Naive thymus-derived CD4-positive, alpha-beta T cell (primary cell): ENCODE data around the gene DENND5A. TPM values are rescaled to one million over a fixed set of nuclear protein-coding genes. Genes with fewer than 3 reads are reported as not detected.

ENCODE experiments used
- ATAC-seq: fragments of 150-1000 bp; cut with Tn5 transposase; 2 replicates; pipeline ENCODE4 v1.10.0; 2021; ENCODE audit warnings: mild to moderate bottlenecking, moderate library complexity
- CTCF ChIA-PET: fragments of 350-600 bp; sonication (Branson Sonifier 250); formaldehyde crosslinking; loops from one replicate; lab custom pipeline; 2021; ENCODE audit warnings: antibody characterized with exemption; lab: Charles Lee
- POLR2A ChIA-PET: fragments of 350-600 bp; sonication (Branson Sonifier 250); formaldehyde crosslinking; loops from one replicate; lab custom pipeline; 2021; ENCODE audit warnings: antibody characterized with exemption, inconsistent platforms; lab: Charles Lee
- DNase-seq, 9 donors: peaks; one replicate each; pipeline versions ENCODE4 v3.0.0 to v3.0.0-alpha.2; 2020 to 2022; ENCODE audit warnings: mixed read lengths in 1 of 9
- H3K27ac ChIP-seq: one replicate; pipeline ENCODE4 v1.7.0; 2013; ENCODE audit warnings: mild to moderate bottlenecking, low read depth, low read length, moderate library complexity
- H3K27me3 ChIP-seq, 2 donors: one replicate each; pipeline ENCODE4 v1.7.0; 2013; ENCODE audit warnings: low read length in 2 of 2, mild to moderate bottlenecking in 2 of 2, moderate library complexity in 2 of 2; ENCODE audit not compliant: control insufficient read depth in 2 of 2, insufficient read depth in 2 of 2
- H3K36me3 ChIP-seq, 3 experiments: 1 replicate in 2 of 3; 2 replicates in 1 of 3; pipeline ENCODE4 v1.7.0; 2013; ENCODE audit warnings: low read length in 3 of 3, mild to moderate bottlenecking in 3 of 3, moderate library complexity in 1 of 3; ENCODE audit not compliant: insufficient read depth in 3 of 3, control insufficient read depth in 2 of 3
- H3K4me1 ChIP-seq, 2 donors: one replicate each; pipeline ENCODE4 v1.7.0; 2013; ENCODE audit warnings: low read length in 2 of 2, mild to moderate bottlenecking in 2 of 2, moderate library complexity in 1 of 2; ENCODE audit not compliant: control insufficient read depth in 2 of 2, insufficient read depth in 2 of 2
- H3K4me3 ChIP-seq: 2 replicates; pipeline ENCODE4 v1.7.0; 2013; ENCODE audit warnings: mild to moderate bottlenecking, low read length
- H3K9me3 ChIP-seq, 3 experiments: 1 replicate in 2 of 3; 2 replicates in 1 of 3; pipeline ENCODE4 v1.7.0; 2013; ENCODE audit warnings: low read length in 3 of 3; ENCODE audit not compliant: control insufficient read depth in 2 of 3
- H3K27ac Mint-ChIP-seq, 9 donors: one replicate each; pipeline ENCODE4 v1.8.0; 2020 to 2022; ENCODE audit warnings: mixed read lengths in 9 of 9, mild to moderate bottlenecking in 8 of 9, moderate library complexity in 5 of 9, inconsistent platforms in 2 of 9
- H3K27me3 Mint-ChIP-seq, 5 donors: one replicate each; pipeline ENCODE4 v1.8.0; 2021 to 2022; ENCODE audit warnings: mixed read lengths in 5 of 5, mild to moderate bottlenecking in 1 of 5
- H3K36me3 Mint-ChIP-seq, 5 donors: one replicate each; pipeline ENCODE4 v1.8.0; 2020 to 2022; ENCODE audit warnings: mixed read lengths in 5 of 5, mild to moderate bottlenecking in 3 of 5, inconsistent platforms in 1 of 5
- H3K4me1 Mint-ChIP-seq, 7 donors: one replicate each; pipeline ENCODE4 v1.8.0; 2020 to 2022; ENCODE audit warnings: mixed read lengths in 7 of 7, mild to moderate bottlenecking in 3 of 7, inconsistent platforms in 1 of 7
- H3K4me3 Mint-ChIP-seq, 10 donors: one replicate each; pipeline ENCODE4 v1.8.0; 2020 to 2022; ENCODE audit warnings: mild to moderate bottlenecking in 10 of 10, mixed read lengths in 10 of 10, moderate library complexity in 6 of 10, inconsistent platforms in 2 of 10
- H3K9me3 Mint-ChIP-seq, 11 donors: one replicate each; pipeline ENCODE4 v1.8.0; 2020 to 2022; ENCODE audit warnings: mixed read lengths in 11 of 11, mild to moderate bottlenecking in 4 of 11, inconsistent platforms in 1 of 11, moderate library complexity in 1 of 11
- intact Hi-C, 2 donors: fragments of 100-400 bp; cut with micrococcal nuclease; formaldehyde crosslinking; loops; one replicate each; pipeline ENCODE4 v1.15.1; 2023
- polyA plus RNA-seq, 2 donors: library from polyadenylated mRNA; unstranded; fragments of 300-500 nt; fragmentation: Illumina TruSeq; gene quantifications; one replicate each; pipeline ENCODE4 v1.2.3, GENCODE V29; 2021
- total RNA-seq, 6 experiments: library from RNA in 5 of 6; stranded (reverse) in 5 of 6; gene quantifications; 1 replicate in 5 of 6; 2 replicates in 1 of 6; pipeline ENCODE4 v1.2.3 and lab custom pipeline; 2021 to 2026

Gene DENND5A
- total and polyA plus RNA-seq, 7 experiments from 2014 or later: 33.9 to 178 (median 106) TPM

- H3K4me1 Mint-ChIP-seq: peaks cover 41 to 74% (median 65%) of the 10 kb centered on the region in 7 donors
- DNase-seq (no peak), ATAC-seq (no peak)
- H3K4me3 ChIP-seq: no peak overlapping the region
- peaks cover 0 to 2% (median 0%) of the 10 kb centered on the region in 5 donors for H3K27me3 Mint-ChIP-seq
- H3K36me3 Mint-ChIP-seq: peaks cover 0 to 9% (median 5%) of the 10 kb centered on the region in 5 donors
- peaks cover 0 to 4% of the 10 kb centered on the region in 2 donors for H3K4me1 ChIP-seq
- intact Hi-C loops: loop anchor here (2.0 kb wide), 2 partner anchors 14 to 56 kb away; partner anchors contain the start of gene DENND5A (in 1 of the 2)
- CTCF ChIA-PET: interaction anchor here (0.7 kb wide), 1 partner anchor 21 kb away, joined by 3 read pairs; no protein-coding TSS in a partner anchor
- H3K4me3 Mint-ChIP-seq: peak overlapping the region in 5 of 10 donors; percentile 0 to 46 (median 14)
- peak overlapping the region; percentile 1 to 69 (median 22) for H3K27ac Mint-ChIP-seq
- H3K9me3 Mint-ChIP-seq: no peaks in the 10 kb centered on the region
- POLR2A ChIA-PET: interaction anchor here (0.6 to 0.9 kb wide), 2 partner anchors 74 to 365 kb away, joined by 3 read pairs; no protein-coding TSS in a partner anchor
- no peaks in the 10 kb centered on the region for H3K9me3 ChIP-seq
- H3K27me3 ChIP-seq: no peaks in the 10 kb centered on the region
- no peak overlapping the region for H3K27ac ChIP-seq
- no peaks in the 10 kb centered on the region for H3K36me3 ChIP-seq
Observed at GRCh38 chr11:9208726-9209501, 56.2 kb downstream of the DENND5A start.

- no peak overlapping the region for H3K4me3 ChIP-seq
- no peak for DNase-seq
- no peak overlapping the region for H3K4me3 Mint-ChIP-seq
- peaks cover 0 to 4% of the 10 kb centered on the region in 2 donors for H3K4me1 ChIP-seq
- peaks cover 0 to 2% (median 0%) of the 10 kb centered on the region in 5 donors for H3K27me3 Mint-ChIP-seq
- no peaks in the 10 kb centered on the region for H3K9me3 ChIP-seq
- H3K36me3 ChIP-seq: peaks cover 0 to 10% (median 0%) of the 10 kb centered on the region in 3 experiments
- POLR2A ChIA-PET: no interaction called here
- CTCF ChIA-PET: interaction anchor here (0.6 kb wide), 1 partner anchor 327 kb away, joined by 3 read pairs; no protein-coding TSS in a partner anchor
- no peak for ATAC-seq
- peak overlapping the region in 3 of 9 donors; percentile 17 to 48 (median 18) for H3K27ac Mint-ChIP-seq
- H3K27me3 ChIP-seq: no peaks in the 10 kb centered on the region
- H3K4me1 Mint-ChIP-seq: peaks cover 32 to 73% (median 60%) of the 10 kb centered on the region in 7 donors
- no peak overlapping the region for H3K27ac ChIP-seq
- no peaks in the 10 kb centered on the region for H3K9me3 Mint-ChIP-seq
- intact Hi-C loops: no loop called here
- H3K36me3 Mint-ChIP-seq: peaks cover 0 to 20% (median 11%) of the 10 kb centered on the region in 5 donors
Observed at GRCh38 chr11:9207229-9207628, 57.9 kb downstream of the DENND5A start.

GRCh38 chr11:9206496-9206895 is 58.7 kb downstream of the DENND5A start:
- Mint-ChIP-seq H3K9me3 (no peaks in the 10 kb centered on the region), H3K4me1 (peaks cover 27 to 71% (median 52%) of the 10 kb centered on the region in 7 donors), H3K27me3 (no peaks in the 10 kb centered on the region), H3K4me3 (no peak overlapping the region), H3K36me3 (peaks cover 0 to 23% (median 15%) of the 10 kb centered on the region in 5 donors), H3K27ac (no peak overlapping the region)
- H3K4me1 ChIP-seq: peaks cover 0 to 4% of the 10 kb centered on the region in 2 donors
- ChIA-PET CTCF (no interaction called here), POLR2A (interaction anchor here (0.5 kb wide), 1 partner anchor 92 kb away, joined by 3 read pairs; no protein-coding TSS in a partner anchor)
- H3K36me3 ChIP-seq: peaks cover 0 to 10% (median 0%) of the 10 kb centered on the region in 3 experiments
- no peak for ATAC-seq
- no peaks in the 10 kb centered on the region for H3K27me3 ChIP-seq
- no peak overlapping the region for H3K27ac ChIP-seq
- intact Hi-C loops: no loop called here
- no peak for DNase-seq
- H3K4me3 ChIP-seq: no peak overlapping the region
- H3K9me3 ChIP-seq: no peaks in the 10 kb centered on the region

- Mint-ChIP-seq H3K9me3 (no peaks in the 10 kb centered on the region), H3K27ac (peak overlapping the region in 2 of 9 donors; percentile 9 to 50), H3K36me3 (peaks cover 0 to 32% (median 22%) of the 10 kb centered on the region in 5 donors), H3K4me1 (peaks cover 15 to 55% (median 26%) of the 10 kb centered on the region in 7 donors), H3K27me3 (no peaks in the 10 kb centered on the region), H3K4me3 (no peak overlapping the region)
- ChIA-PET POLR2A (interaction anchor here (0.8 to 1.8 kb wide), 5 partner anchors 29 to 256 kb away, joined by 3 to 7 read pairs (median 5); partner anchors contain the start of gene TMEM41B), CTCF (interaction anchor here (0.6 to 1.0 kb wide), 6 partner anchors 8 to 302 kb away, joined by 3 to 6 read pairs (median 4); no protein-coding TSS in a partner anchor)
- H3K27me3 ChIP-seq: no peaks in the 10 kb centered on the region
- intact Hi-C loops: loop anchor here in 1 of 2 donors (1.0 to 5.0 kb wide), 7 partner anchors 60 to 302 kb away; partner anchors contain the start of genes IPO7, TMEM41B and ZNF143
- no peaks in the 10 kb centered on the region for H3K9me3 ChIP-seq
- H3K4me3 ChIP-seq: no peak overlapping the region
- H3K36me3 ChIP-seq: peaks cover 0 to 10% (median 0%) of the 10 kb centered on the region in 3 experiments
- no peak overlapping the region for H3K27ac ChIP-seq
- no peaks in the 10 kb centered on the region for H3K4me1 ChIP-seq
- DNase-seq (peak in 7 of 9 donors; percentile 13 to 50 (median 24)), ATAC-seq (peak; percentile 61)
Observed at GRCh38 chr11:9203691-9204311, 61.3 kb downstream of the DENND5A start.

GRCh38 chr11:9201372-9202162 is 63.6 kb downstream of the DENND5A start:
- H3K9me3 Mint-ChIP-seq: no peaks in the 10 kb centered on the region
- no peaks in the 10 kb centered on the region for H3K27me3 Mint-ChIP-seq
- peaks cover 0 to 36% (median 22%) of the 10 kb centered on the region in 5 donors for H3K36me3 Mint-ChIP-seq
- peak overlapping the region in 1 of 9 donors; percentile 3 for H3K27ac Mint-ChIP-seq
- Histone ChIP-seq H3K27ac (no peak overlapping the region), H3K27me3 (no peaks in the 10 kb centered on the region), H3K4me1 (no peaks in the 10 kb centered on the region), H3K9me3 (no peaks in the 10 kb centered on the region), H3K4me3 (no peak overlapping the region), H3K36me3 (peaks cover 0 to 13% (median 0%) of the 10 kb centered on the region in 3 experiments)
- ChIA-PET POLR2A (interaction anchor here (1.0 kb wide), 1 partner anchor 10 kb away, joined by 6 read pairs; no protein-coding TSS in a partner anchor), CTCF (no interaction called here)
- no peak overlapping the region for H3K4me3 Mint-ChIP-seq
- no peak for ATAC-seq
- intact Hi-C loops: loop anchor here in 1 of 2 donors (5.0 kb wide), 1 partner anchor 181 kb away; the partner anchor contains the start of gene IPO7
- H3K4me1 Mint-ChIP-seq: peaks cover 7 to 36% (median 16%) of the 10 kb centered on the region in 7 donors
- no peak for DNase-seq
